NK-92 (cell line): ENCODE results near the gene CPT2.

Source experiments
- DNase-seq: peaks from one replicate; lab custom pipeline; 2025; ENCODE audit not compliant: unreplicated experiment; lab: John Stamatoyannopoulos, UW

The CPT2 gene

DNA sequence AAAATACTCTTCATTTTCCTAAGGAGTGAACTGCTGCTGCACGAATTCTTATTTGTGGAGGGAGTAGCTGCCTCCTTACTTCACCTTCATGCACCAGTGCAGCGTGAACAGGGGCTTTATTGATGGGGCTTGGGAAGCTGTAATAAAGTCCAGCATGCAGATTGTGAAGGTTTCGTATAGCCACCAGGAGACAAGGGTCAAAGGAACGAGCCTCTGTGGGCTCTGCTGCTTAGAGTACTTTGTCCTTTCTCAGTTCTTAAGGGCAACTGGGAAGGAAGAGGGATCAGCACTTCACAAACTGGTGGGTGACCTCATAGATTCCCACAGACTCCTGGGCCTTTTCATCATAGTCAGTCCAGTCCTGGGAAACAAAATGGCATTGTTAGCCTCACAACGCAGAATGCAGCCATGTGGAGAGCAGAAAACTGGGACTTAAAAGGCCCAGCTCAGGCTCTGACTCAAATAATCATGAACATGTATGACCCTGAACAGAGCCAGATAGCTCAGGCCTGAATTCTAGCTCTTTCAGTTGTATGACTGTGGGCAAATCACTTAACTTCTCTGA, 17.8 kb downstream of the CPT2 start:
- no peak for DNase-seq

DNA sequence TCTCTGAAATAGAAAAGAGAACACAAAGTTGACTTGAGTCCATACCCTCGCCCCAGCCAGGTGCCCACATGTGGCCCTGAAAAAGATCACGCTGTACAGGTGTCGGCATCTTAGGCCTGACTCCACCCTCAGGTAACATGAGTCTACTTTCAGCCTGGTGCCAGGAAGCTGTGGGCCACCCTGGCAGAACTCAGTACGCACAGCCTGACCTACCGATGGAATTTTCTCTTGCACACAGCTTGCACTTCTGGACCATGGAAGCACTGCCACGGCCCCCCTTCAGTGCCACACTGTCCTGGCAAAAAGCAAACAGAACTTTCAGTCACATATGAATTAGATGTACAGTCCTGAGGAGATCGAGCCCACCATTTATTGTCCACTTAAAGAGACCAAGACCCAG, 21.6 kb downstream of the CPT2 start:
- no peak for DNase-seq

DNA sequence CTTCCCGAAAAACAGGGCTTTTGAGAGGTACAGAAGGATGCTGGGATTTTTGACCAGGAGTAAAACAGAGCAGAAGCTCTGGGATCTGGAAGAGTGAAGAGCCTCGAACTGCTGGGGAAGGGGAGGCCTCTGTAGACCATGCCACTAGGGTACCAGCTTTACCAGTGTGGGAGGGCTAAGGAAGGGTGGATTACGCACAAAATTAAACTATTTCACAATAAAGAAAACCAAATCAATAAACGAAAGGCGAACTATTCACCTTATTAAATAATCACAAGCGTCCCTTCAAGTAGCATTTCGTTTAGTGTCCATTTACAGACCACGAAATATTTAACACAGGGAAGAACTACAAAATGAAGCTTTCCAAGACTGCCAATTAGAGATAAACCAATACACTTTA, 23.1 kb downstream of the CPT2 start:
- DNase-seq, result no peak

DNA sequence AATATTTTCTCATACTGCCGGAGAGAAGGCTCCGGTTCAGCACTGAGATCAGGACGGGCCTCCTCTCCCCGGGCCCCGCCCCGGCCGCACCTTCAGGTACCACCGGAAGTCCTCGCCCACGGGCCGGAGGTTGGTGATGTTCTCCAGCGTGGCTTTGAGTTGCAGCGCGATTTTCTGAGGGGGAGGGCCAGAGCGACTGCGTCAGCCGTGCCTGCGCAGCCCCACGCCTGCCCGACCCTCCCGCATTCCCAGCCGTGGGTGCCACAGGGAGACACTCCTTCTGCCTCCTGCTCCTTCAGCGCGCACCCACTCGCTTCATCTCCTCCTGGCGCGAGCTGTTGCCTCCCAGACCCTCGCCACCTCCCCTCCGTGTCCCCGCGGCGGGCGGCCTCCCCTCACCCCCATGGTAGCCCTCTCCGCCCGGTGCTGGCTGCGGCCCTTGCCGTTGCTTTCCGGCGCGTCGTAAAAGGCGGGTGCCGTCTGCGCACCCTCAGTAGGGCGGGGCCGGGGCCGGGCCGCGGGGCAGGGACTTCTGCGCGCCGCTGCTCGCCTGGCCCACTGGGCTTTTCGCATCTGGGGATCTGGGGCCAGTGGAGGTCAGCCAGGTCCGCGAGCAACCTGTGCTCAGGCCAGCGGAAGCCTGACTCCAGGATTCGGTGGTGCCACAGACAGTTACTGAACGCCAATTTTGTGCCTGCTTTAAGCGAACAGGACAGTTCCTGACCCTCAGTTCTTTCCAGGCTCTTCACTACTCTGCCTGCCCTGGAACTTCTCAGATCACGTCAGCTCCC, 23.7 kb downstream of the CPT2 start, which contains the start of gene CZIB:
Gene CZIB, minus strand, starts transcription at position 464 of the 791 bp plus-strand sequence. Its CDS starts 59 bp downstream, at position 405.
- DNase-seq, result peak; percentile 27

DNA sequence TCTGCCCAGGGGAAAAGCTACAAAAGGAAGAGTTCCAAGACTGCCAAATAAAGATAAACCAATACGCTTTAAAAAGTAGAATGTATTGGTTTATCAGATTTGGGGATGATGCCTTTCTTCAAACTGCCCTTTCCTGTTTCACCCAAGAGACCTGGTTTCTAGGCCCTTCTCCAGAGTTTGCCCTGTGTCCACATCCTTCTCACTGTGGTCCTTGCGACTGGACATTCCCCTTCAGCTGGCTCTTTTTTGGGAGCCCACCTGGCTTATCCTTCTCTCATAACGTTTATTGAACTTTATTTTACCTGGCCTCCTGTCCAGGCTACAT, 24.3 kb downstream of the CPT2 start:
- DNase-seq, result no peak

DNA sequence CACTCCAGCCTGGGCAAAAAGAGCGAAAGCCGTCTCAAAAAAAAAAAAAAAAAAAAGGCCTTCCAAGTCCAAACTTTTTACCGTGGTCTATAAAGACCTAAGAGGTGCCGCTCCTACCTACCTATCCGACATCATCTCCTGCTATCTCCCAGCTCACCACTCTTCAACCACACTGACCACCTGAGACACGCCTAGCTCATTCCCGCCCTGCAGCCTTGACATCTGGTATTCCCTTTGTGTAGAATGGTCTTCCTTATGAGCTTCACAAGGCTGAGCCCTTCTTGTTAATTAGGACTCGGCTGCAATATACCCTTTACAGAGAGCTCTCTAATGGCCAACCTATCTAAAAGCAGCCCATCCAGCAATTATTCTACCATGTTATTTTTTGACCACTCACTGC, 41.0 kb downstream of the CPT2 start:
- no peak for DNase-seq

DNA sequence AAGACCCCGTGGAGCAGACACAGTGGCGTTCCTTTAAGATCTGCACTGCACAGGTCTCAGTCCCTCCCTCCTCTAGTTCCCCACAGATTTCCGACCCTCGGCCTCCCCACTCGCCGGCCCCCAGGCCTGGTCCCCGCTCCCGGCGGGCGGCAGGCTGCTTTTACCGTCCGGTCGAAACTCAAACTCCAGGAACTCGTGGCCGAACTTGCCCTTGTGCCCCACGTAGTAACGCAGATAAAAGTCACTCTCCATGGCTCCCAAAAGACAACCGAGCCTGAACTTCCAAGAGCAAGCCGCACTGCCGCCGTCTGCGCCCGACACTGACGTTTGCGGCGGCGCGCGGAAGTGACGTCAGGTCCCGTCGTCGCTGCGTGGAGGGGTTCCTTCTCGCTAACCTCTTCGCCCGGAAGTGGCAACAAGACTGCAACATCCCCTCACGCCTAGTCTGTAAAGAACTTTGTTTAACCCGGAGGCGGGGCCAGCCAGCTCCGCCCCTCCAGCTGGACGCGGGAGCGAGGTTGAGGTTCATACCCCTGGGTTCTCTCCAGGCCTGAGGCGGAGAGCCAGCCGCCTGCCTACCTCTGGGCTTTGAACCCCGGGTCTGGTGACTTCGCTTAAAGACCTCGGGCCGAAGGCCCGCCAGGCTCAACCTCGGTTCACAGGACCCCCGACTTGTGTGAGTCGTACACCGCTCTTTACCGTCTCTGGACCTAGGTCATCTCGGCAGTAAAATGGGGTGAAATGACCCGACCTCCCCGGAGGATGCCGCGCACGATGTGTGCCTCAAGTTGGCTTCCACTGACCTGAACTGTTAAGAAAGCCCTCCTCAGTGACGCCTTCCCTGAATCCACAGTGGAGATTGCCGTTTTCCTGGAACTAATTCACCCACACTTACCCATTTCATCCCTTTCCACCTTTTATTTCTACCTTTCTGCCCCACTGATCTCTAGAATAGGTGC, 41.9 kb downstream of the CPT2 start, which contains the start of gene MAGOH:
Gene MAGOH, minus strand, starts transcription at position 322 of the 959 bp plus-strand sequence. Its CDS starts 70 bp downstream, at position 252.
- DNase-seq, result peak; percentile 63

DNA sequence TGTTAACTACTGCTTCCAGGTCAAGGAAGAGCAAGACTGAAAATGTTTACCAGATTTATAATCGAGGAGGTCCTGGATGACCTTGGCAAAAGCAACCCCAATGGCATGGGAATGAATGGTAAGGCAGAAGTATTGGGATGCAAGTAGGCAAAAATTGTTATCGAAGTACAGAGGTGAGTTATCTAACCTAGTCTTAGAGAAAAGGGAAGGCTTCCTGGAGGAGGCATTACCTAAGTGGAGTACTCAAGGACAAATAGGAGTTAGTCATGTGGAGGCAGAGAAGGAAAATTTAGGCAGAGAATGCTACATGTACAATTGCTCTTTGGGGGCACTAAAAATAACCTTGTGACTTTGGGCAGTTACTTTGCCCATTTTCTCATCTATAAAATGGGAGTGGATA, 45.2 kb downstream of the CPT2 start:
- no peak for DNase-seq

DNA sequence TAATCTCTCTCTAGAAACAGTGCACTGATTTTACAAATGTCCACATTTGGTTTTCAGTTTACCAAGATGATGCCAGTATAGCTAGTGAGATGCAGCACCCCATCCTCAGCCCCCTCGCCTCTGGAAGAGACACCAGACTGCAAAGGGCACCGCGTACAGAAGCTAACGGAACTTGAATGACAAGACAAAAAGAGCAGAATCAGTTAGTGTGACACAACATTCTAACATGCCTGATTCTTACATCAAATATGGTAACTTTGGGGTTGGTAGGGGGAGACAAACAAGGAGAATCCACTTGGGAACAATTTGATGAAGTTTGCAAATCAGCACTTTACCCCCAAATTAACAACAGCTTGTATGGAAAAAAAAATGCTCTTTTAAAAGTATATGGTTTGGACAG, 45.8 kb downstream of the CPT2 start:
- DNase-seq, result no peak

DNA sequence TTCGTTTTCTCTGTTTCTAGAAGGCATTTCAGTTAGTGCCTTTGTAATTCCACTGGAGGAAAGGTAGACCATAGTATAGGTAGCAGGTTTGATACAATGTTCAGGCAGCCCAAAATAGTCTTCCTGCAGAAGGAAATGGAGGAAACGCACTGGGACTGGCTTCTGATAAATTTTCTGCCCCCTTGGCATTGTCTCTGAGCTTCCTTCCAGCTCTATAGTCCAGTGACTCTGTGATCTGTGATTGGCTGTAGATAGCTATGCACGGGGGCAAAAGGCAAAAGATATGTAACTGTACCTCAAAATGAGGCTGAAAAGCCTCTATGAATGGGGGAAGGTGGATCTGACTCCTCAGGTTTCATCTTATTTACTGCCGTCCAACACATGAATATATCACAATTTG, 47.5 kb downstream of the CPT2 start:
- no peak for DNase-seq

DNA sequence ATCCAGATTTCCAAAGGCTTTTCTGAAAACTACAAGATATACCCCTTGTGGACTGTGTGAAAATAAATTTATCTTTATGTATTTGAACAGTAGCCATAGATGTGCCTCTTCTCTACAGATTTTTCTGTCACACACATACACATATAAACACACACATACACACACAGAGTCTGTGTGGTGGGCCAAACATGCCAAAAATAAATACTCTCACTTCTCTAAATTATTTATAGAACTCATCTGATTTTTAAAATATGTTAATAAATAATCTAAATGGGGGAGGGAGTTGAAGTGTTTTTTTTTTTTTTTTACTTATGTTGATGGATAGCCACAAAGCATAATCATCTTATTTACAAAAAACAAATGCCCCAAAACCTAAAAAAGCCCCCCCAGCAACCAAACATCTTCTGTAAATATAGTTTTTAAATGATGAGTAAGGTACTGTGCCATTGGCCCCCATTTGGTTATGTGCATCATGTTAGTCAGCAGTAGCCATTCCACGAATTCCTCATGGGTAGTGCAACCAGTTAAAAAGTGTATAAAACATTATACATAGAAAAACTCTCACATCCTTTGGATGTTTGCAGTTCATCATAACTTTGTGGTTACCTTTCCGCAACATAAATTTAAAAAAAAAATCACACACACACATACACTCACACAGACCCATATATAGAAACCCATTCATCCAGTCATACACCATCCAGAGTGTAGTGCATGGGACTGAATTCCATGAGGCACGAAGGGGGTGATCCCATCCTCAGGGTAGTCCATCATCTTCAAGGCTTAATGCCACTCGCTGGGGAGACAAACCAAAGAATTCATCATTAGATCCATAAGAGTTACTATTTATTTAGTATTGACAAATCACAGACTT, 49.9 kb downstream of the CPT2 start:
- DNase-seq, result no peak

DNA sequence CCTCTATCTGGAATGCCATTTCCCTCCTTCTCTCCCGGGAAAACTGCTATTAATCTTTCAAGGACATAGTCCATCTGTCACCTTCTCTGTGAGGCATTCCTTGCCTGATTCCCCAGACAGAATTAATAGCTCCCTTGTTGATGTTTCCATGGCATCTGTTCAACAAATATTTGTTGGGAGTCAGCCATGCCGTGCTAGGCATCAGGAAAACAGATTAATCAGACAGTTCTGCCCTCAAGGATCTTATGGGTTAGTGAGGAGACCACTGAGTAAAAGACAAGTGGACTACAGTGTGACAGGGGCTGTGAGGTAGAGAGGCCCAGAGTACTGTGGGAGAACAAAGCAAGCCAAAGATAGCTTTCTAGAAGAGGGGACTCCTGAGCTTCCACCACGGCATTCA, 53.1 kb downstream of the CPT2 start:
- no peak for DNase-seq

DNA sequence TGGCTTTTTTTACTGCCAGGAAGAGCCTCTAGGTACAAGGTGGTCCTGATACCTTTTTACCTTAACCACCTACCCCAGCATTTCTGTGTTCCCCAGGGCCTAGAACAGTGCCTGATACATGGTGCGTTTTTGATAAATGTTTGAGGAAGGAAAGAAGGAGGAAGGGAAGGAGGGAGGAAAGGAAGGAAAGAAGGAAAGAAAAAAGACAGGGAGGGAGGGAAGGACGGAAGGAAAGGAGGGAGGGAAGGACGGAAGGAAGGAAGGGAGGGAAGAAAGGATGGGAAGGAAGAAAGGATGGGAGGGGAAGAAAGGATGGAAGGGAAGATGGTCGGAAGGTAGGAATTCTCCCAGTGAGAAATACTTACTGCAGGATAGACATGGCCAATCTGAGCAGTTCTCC, 53.7 kb downstream of the CPT2 start:
- no peak for DNase-seq

DNA sequence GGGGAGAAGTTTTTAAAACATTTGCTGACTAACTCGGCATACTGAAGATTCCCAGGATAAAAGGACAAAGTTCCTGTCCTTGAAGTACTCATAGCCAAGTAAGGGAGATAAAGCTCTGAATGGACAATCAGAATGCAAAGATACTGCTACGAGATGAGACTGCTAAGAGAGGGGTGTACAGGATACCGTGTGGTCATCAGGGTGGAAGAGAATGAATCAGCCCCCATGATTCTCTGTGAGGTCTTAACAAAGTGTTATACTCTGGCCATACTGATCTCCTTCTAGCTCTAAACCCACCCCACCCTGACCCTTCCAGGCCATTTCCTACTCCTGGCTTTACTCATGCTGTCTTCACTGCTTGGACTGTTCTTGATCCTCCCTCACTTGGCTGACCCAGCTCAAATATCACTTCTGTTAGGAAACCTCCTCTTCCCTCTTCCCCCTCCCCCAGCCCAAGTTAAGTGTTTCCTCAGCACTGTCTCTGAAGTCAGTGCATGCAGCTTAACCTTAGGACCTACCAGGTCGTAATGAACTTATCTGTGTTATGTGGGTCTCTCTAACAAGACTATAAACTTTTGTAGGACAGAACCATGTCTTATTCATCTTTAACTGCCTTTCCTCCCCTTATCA, 57.5 kb downstream of the CPT2 start:
- no peak for DNase-seq

DNA sequence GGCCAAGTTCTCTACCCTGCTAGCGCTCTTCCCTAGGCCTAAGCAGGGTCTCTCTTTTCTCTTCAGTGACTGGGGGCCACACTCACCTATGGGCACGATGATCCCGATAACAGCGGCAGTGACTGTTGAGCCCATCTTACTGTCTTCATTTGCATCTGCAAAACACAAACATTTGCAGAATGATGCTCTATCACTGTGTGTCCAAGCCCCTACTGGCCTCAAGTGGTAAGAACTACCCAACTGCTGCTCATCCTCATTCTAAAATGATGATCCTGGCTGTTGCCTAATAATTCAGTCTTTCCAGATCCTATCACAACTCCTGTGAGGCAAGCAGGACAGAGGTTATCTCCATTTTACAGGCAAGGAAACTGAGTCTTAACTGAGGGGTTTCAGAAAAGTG, 58.4 kb downstream of the CPT2 start:
- no peak for DNase-seq

DNA sequence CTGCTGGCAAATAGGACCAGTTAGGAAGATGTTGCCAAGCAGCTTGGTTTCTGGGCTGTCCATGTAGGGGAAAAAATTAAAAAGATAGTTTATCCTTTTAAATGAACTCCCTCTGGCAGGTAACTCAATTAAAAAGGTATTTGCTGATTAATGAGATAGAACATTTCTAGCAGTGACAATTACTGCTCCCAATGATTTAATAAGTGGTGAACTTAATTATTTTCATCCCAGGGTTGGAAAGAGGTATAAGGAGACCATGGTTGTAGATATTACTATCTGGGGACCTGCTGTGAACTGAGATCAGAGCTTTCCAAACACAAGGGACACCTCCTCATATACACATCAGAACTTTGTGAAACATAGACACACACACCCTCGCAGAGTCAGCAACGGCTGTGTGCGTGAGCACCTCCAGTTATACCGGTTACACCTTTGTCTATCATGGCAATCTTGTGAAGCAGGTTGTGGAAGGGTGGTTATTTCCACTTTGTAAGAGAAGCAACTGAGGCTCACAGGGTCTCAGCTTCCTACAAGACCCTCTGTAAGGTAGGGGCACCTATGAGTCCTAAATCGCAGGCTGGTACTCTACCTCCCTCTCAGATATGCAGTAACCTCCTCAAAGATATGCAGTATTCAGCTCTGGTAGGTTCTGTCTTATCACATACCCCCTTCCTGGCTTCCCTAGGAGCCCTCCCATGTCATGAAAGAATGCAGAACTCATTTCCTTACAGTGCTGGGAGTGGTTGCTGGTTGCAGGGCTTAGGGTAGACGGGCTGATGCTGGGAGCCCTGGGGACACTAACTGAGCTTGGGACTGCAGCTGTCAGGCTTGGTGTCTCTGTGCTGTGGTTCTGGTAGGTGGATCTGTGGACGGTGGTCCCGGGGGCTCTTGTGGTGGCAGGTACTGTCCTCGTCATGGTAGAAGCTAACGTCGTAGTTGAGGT, 60.2 kb downstream of the CPT2 start:
- no peak for DNase-seq

DNA sequence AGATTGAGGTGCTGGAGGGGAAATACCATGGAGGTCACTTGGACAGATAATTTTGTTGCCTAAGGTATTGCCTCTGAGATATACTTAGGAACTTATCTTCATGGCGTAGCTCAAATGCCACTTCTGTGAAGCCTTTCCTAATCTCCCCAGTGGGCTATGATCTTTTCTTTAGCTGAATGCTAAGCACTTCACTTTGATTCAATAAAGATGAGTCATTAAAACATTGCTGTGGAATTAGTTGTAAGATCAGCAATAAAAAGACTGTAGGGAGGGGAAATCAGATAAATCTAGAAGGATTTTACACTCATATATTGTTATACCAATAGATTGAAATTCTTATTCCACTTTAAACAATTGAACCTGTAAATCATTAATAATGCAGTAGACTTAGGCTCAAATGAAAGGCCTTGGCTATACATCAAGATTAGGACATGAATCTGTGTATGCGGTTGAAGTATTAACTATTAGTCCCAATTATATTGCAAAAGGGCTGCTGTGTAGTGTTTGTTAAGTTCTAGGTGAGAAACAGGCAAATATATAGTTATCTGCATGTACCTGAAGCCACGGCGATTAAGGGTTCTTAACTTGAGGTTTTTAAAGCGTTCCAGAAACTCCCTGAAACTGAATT, 60.9 kb downstream of the CPT2 start:
- no peak for DNase-seq

DNA sequence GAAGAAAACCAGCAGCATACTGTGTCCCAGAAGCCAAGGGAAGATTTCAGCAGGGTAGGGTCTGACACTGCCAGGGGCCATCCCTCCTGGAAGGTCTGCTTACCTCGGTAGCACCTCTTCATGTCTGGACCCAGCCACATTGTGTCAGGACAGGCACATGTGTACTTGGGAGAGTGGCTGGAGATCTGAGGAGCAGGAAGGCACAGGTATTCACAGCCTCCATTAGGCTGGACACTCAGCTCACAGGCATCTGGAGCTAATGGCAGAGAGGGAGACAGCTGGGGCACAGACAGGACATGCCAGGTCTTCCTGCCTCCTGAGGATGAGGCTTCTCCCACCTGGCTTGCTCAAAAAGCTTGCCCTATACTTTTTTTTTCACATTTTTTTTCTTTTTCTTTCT, 61.6 kb downstream of the CPT2 start:
- DNase-seq, result no peak

DNA sequence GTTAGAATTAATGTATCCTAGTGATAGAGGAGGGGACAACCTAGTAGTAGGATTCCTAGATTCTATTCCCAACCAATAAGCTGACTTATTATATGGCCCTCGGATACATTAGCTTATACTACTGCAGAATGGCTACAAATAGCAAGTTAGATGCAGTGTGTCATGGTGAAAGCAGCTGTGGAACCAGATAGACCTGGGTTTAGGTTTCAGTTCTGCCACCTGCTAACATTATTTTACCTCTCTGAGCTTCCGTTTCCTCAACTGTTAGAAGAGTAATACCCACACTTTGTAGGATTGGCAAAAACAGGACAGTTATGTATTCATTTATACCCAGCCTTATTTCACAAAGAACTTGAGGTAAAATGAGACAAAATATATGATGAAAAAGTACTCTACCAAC, 63.3 kb downstream of the CPT2 start:
- no peak for DNase-seq
